ENCODE results near the gene NF1.
"Not testable (repeated sequence)": the region's sequence is repeated elsewhere in the genome, so short reads cannot be mapped to it uniquely, and the experiment has no call there.

NF1 gene

GRCh38 chr17:31198666-31199065, 103.9 kb downstream of the NF1 start:
- not testable (repeated sequence) for DNase-seq (ENCODE audit: low read depth)

- DNase-seq (ENCODE audit: low read depth), result no peak
These were observed 105.5 kb downstream of the NF1 start for GRCh38 chr17:31200287-31200686.

GRCh38 chr17:31202968-31203367, 108.2 kb downstream of the NF1 start:
- no peak for DNase-seq (ENCODE audit: low read depth)

DNA sequence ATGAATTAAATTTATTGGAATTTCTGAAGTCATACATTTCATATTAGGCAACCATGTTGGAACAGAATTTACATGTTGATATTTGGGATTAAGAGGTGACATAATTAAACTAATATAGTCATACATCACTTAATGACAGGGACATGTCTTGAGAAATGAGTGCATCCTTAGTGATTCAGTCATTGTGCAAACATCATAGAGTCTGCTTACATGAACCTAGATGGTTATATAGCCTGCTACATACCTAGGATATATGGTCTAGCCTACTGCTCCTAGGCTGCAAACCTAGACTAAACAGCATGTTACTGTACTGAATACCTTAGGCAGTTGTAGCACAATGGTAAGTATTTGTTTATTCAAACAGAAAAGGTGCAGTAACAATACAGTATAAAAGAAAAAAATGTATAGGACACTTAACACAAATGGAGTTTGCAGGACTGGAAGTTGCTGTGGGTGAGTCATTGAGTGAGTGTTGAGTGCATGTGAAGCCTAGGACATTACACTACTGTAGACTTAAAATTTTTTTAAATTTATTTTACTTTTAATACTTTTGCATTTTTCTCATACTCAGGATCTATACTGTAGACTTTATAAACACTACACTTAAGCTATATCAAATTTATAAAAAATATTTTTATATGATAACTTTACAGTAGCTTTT, 116.7 kb downstream of the NF1 start:
- DNase-seq (ENCODE audit: low read depth), result no peak

GRCh38 chr17:31216031-31216751, 121.4 kb downstream of the NF1 start:
- DNase-seq (ENCODE audit: low read depth), result no peak

DNA sequence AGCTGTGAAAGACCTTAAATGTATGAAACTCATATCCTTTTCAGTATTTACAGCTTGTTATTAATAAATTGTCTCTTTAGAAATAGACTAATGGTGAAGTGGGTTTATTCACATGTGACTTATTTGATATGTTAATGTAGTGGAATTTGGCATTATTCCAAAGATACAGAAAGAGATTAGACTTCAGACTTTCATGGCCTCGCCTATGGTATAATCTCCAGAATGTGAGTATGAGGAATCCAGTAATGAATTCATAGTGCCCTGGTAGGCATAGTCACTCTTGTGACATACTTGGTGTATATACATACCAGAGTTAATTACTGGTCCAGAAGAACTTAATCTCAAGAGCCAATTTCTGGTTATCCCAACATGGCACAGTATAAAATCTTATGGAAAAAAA, 129.6 kb downstream of the NF1 start:
- no peak for DNase-seq (ENCODE audit: low read depth)

- DNase-seq (ENCODE audit: low read depth), result no peak
These were observed 131.1 kb downstream of the NF1 start for GRCh38 chr17:31225831-31226230.

DNA sequence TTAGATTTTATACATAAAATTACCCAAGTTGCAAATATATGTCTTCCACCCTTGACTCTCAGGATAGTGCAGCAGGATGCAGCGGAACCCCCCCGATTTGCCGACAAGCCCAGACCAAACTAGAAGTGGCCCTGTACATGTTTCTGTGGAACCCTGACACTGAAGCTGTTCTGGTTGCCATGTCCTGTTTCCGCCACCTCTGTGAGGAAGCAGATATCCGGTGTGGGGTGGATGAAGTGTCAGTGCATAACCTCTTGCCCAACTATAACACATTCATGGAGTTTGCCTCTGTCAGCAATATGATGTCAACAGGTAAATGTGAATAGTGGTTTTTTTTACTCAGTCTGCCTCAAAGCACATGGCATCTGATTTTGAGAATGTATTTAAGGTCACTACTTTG, 131.6 kb downstream of the NF1 start:
- no peak for DNase-seq (ENCODE audit: low read depth)

DNA sequence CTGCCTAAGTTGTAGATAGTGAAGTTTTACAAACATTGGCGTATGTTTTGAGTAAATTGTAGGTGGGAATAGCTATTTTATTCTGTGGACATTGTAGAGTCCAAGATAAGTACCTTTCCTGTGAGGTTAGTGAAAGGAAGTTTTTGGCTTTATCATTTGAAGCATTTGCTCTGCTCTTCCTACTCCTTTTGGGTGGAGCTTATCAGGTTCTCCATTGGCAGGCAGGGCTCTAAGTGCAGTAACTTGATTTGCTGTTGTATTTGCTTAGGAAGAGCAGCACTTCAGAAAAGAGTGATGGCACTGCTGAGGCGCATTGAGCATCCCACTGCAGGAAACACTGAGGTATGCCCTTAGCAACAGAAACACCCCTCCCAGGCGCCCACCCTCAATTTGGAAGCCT, 132.2 kb downstream of the NF1 start:
- no peak for DNase-seq (ENCODE audit: low read depth)

- no peak for DNase-seq (ENCODE audit: low read depth)
These were observed 137.1 kb downstream of the NF1 start for GRCh38 chr17:31231852-31232251.

- no peak for DNase-seq (ENCODE audit: low read depth)
These were observed 140.3 kb downstream of the NF1 start for GRCh38 chr17:31235110-31235509.

- no peak for DNase-seq (ENCODE audit: low read depth)
These were observed 141.4 kb downstream of the NF1 start for GRCh38 chr17:31236137-31236536.

GRCh38 chr17:31236712-31237111, 141.9 kb downstream of the NF1 start:
- DNase-seq (ENCODE audit: low read depth), result no peak

DNA sequence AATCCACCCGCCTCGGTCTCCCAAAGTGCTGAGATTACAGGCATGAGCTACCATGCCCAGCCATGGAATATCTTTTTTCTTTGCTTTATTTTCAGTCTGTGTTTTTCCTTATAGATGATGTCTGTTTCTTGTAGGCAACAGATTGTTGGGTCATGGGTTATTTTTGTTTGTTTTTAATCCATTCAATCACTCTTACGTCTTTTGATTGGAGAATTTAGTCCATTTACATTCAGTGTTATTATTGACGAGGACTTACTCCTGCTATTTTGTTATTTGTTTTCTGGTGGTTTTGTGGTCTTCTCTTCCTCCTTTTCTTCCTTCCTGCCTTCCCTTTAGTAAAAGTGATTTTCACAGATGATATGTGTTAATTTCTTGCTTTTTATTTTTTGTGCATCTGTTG, 146.3 kb downstream of the NF1 start:
- no peak for DNase-seq (ENCODE audit: low read depth)

DNA sequence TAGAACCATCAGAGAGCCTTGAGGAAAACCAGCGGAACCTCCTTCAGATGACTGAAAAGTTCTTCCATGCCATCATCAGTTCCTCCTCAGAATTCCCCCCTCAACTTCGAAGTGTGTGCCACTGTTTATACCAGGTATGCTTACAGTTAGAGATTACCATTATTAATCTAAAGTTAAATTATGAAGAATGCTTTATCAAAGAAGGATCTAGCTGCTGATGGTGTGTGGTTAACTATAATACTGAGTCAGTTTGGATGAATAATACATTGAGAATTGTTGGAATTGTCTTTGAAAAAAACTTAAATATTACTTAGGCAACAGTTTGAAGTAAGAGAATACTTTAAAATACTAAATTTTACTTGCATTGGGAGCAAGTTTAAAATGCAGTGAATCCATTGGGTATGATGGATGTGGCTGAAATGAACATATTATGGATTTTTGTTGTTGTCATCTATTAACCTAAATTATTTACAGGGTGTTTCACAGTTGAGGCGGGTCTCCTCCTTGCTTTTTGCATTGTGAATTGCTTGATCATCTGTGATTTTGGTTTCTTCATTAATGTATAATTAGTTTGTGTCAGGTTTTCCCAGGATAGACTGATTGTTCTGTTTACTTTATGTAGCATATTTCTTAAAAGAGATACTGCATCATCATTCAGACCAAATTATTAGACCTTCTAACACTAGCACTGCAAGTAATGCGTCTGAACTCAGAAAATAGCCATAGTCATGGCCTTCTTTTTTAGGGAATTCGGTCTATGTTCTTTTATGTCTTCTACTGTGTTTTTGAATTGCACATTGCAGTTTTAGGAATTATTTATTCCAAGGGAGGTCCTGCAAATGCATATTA, 154.4 kb downstream of the NF1 start:
- no peak for DNase-seq (ENCODE audit: low read depth)

- DNase-seq (ENCODE audit: low read depth), result no peak
These were observed 155.0 kb downstream of the NF1 start for GRCh38 chr17:31249835-31250141.

- DNase-seq (ENCODE audit: low read depth), result no peak
These were observed 155.5 kb downstream of the NF1 start for GRCh38 chr17:31250229-31250628.

DNA sequence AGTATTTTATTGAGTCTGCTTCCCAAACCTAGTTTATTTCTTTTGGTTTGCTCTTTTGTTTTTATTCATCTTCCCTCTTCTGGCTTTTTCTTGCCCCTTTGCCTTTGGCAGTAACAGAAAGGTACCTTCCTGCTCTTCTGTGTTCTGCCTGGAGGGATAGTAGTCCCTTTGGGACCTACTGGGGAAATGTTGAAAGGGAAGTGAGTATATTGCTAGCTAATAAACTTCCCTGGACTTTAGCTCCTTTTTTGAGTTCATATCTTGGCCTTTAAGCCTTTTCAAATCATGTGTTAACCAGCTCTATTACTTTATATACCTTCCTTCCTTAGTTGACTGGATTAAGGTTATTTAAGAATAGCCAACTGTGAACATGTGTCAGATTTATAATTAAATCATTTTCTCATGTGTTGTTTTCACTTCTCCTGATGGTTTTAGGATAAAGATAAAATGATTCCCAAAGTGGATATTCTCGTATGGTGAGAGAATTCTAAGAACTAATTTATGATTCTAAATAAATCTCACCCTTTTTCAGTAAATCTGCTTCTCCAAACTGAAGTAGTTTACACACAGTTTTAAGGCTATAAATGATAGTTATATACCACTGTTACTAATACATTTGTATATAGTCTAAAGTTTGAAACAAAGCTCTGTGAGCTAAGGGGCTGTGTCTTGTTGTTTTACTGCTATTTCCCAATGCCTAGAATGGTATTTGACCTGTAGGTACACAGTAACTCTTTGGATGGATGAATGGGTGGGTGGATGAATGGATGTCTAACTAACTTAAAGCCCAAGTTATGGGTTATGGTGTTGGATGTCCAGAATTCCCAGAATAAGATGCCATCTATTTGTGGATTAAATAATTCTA, 156.6 kb downstream of the NF1 start:
- DNase-seq (ENCODE audit: low read depth), result no peak

DNA sequence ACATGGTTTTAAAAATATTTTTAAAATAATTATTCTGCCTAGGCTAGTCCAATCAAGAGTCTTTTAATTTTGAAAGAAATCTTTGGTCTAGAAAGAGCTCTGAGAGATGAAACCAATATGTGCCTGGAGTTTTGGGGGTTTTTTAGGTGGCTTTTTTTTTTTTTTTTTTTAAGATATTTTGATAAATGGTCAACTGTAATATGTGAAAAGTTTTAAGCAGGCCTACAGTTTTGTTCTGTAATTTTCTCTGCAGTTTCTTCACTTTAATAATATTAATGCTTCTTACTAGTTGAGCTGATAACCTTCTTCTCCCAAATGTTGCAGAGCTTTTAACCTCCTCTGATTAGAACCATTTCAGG, 157.2 kb downstream of the NF1 start:
- no peak for DNase-seq (ENCODE audit: low read depth)

- no peak for DNase-seq (ENCODE audit: low read depth)
These were observed 158.0 kb downstream of the NF1 start for GRCh38 chr17:31252741-31253140.

DNA sequence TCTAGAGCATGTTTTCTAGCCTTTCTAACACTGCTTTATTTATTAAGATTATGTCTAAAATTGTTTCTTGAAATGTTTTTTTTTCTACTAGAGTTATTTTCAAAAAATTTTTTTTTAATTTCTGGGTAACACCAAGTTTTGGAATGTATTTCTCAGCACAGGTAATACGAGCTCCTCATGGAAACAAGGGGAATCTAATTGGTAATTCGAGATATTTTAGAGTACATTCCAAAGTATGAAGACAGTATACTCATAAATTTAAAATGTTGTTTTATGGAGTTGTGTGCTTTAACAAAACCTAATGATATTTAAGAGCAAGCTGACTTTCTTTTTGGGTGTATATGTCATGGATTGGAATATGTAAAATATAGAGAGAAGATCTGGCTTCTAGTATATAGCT, 159.9 kb downstream of the NF1 start:
- no peak for DNase-seq (ENCODE audit: low read depth)

GRCh38 chr17:31256936-31257335, 162.2 kb downstream of the NF1 start:
- no peak for DNase-seq (ENCODE audit: low read depth)

Data from T-helper 22 cell (primary cell).